Adrenal gland (tissue), 12 donors: ENCODE measurements around the gene LARP4B. TPM values are rescaled to one million over a fixed set of nuclear protein-coding genes. Genes with fewer than 3 reads are reported as not detected.
A peak's percentile ranks its signal among the peaks of the same experiment; 100 is the strongest.

Experiments
- DNase-seq, 7 donors: peaks; one replicate each; pipeline ENCODE4 v3.0.0-alpha.2; 2019 to 2020
- H3K27ac ChIP-seq, 5 donors: fragments of 200-600 bp; sonication (generic) in 4 of 5; 1 replicate in 3 of 5; 2 replicates in 2 of 5; pipeline versions ENCODE4 v1.5.1 to v1.8.0; 2016 to 2020; ENCODE audit warnings: mild to moderate bottlenecking in 1 of 5
- H3K27me3 ChIP-seq: fragments of 200-600 bp; 2 replicates; pipeline ENCODE4 v1.8.0; 2021
- H3K36me3 ChIP-seq, 2 donors: fragments of 200-600 bp; replicated peaks in 1 of 2; 1 replicate in 1 of 2; 2 replicates in 1 of 2; pipeline versions ENCODE4 v1.5.1 to v1.8.0; 2018 to 2022
- H3K4me1 ChIP-seq, 2 donors: fragments of 200-600 bp; replicated peaks in 1 of 2; 1 replicate in 1 of 2; 2 replicates in 1 of 2; pipeline versions ENCODE4 v1.5.1 to v1.8.0; 2018 to 2021
- H3K4me3 ChIP-seq, 4 donors: fragments of 200-600 bp; sonication (generic) in 3 of 4; one replicate each; pipeline ENCODE4 v1.5.1; 2016 to 2018
- H3K9me3 ChIP-seq, 3 donors: fragments of 200-600 bp; sonication (generic) in 1 of 3; replicated peaks in 1 of 3; 1 replicate in 2 of 3; 2 replicates in 1 of 3; pipeline versions ENCODE4 v1.5.1 to v1.8.0; 2016 to 2021
- POLR2A ChIP-seq, 2 donors: fragments of 450-650 bp; IDR thresholded peaks; one replicate each; pipeline ENCODE4 v1.6.1; 2017; ENCODE audit warnings: antibody characterized with exemption in 2 of 2, mild to moderate bottlenecking in 2 of 2, moderate library complexity in 1 of 2
- WGBS, 4 donors: extraction: QIAGEN DNeasy Blood & Tissue Kit in 2 of 4; methylation state at CpG; one replicate each; pipeline versions ENCODE4 v1.1.5 to v1.1.7; 2013 to 2017; 5-methylcytosine and 5-hydroxymethylcytosine counted together
- intact Hi-C, 2 donors: fragments of 100-400 bp; cut with DNase I; formaldehyde crosslinking; loops; one replicate each; pipeline versions ENCODE4 v1.14.1 to v1.15.0; 2022 to 2023
- polyA plus RNA-seq, 3 donors: library from polyadenylated mRNA; stranded (reverse); fragments of 200-250 nt in 2 of 3; fragments of 350-450 nt in 1 of 3; fragmentation: Illumina TruSeq in 1 of 3; extraction: RNeasy Lipid Tissue Mini Kit (QIAGEN cat#74804) in 1 of 3; gene quantifications; one replicate each; pipeline ENCODE4 v1.2.3, GENCODE V29; 2013 to 2014
- total RNA-seq, 9 donors: library from RNA; depleted of rRNA in 4 of 9; stranded (reverse); fragments of >200 nt in 4 of 9; fragments of 120-200 nt in 1 of 9; fragmentation: NEBNext Ultra II Directional in 1 of 9; extraction: Animal tissue kit (Norgen Biotek cat#: 25700) in 1 of 9; gene quantifications; one replicate each; pipeline versions ENCODE4 v1.1.0 to v1.2.4, GENCODE V29; 2013 to 2023
- TF ChIP-seq, protein P1 (sequence below), 6 experiments: fragments of 450-650 bp in 4 of 6; fragments of 200-600 bp in 2 of 6; sonication (generic) in 1 of 6; IDR thresholded peaks; 1 replicate in 5 of 6; 2 replicates in 1 of 6; pipeline versions ENCODE4 v1.5.1 to v1.8.0; 2016 to 2021; ENCODE audit warnings: antibody characterized with exemption in 6 of 6, mild to moderate bottlenecking in 2 of 6, moderate library complexity in 1 of 6
- donor health status: healthy with polysubstance abuse.
- donor health status: Bipolar disorder and iron deficiency.
- donor health status: DM: yes; HTN: yes; CAD: no.
- donor health status: DM: no; HTN: no; CAD: no.
- donor health status: DM: no; HTN: no; CAD: no.
- donor health status: DM: yes; HTN: yes; CAD: no.

LARP4B gene
- total and polyA plus RNA-seq, 12 donors = 17.2 to 145 (median 66.8) TPM

DNA sequence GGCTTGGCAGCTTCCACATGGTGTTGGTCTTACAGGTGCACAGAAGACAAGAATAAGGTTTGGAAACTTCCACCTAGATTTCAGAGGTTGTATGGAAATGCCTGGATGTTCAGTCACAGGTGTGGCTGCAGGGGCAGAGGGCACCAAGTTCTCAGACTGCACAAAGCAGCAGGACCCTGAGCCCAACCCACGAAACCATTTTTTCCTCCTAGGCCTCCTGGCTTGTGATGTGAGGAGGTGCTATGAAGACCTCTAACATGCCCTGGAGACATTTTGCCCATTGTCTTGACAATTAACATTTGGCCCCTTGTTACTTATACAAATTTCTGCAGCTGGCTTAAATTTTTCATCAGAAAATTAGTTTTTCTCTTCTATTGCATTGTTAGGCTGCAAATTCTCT is 134.3 kb downstream of the LARP4B start:
- H3K9me3 ChIP-seq = no peaks in the 10 kb centered on the region
- DNase-seq = no peak
- no peak overlapping the region for H3K27ac ChIP-seq
- 100% methylated on average over 1 of the region's 1 CpG for WGBS, 4 donors
- no peaks in the 10 kb centered on the region for H3K36me3 ChIP-seq
- no peak overlapping the region for H3K4me3 ChIP-seq
- TF ChIP-seq, protein P1, sequence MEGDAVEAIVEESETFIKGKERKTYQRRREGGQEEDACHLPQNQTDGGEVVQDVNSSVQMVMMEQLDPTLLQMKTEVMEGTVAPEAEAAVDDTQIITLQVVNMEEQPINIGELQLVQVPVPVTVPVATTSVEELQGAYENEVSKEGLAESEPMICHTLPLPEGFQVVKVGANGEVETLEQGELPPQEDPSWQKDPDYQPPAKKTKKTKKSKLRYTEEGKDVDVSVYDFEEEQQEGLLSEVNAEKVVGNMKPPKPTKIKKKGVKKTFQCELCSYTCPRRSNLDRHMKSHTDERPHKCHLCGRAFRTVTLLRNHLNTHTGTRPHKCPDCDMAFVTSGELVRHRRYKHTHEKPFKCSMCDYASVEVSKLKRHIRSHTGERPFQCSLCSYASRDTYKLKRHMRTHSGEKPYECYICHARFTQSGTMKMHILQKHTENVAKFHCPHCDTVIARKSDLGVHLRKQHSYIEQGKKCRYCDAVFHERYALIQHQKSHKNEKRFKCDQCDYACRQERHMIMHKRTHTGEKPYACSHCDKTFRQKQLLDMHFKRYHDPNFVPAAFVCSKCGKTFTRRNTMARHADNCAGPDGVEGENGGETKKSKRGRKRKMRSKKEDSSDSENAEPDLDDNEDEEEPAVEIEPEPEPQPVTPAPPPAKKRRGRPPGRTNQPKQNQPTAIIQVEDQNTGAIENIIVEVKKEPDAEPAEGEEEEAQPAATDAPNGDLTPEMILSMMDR (IDR thresholded peaks at IDR 0.05) = no peak
- TF ChIP-seq POLR2A (IDR thresholded peaks at IDR 0.05) = no peak
- H3K4me1 ChIP-seq = no peaks in the 10 kb centered on the region
- H3K27me3 ChIP-seq = no peaks in the 10 kb centered on the region
- intact Hi-C loops = no loop called here

DNA sequence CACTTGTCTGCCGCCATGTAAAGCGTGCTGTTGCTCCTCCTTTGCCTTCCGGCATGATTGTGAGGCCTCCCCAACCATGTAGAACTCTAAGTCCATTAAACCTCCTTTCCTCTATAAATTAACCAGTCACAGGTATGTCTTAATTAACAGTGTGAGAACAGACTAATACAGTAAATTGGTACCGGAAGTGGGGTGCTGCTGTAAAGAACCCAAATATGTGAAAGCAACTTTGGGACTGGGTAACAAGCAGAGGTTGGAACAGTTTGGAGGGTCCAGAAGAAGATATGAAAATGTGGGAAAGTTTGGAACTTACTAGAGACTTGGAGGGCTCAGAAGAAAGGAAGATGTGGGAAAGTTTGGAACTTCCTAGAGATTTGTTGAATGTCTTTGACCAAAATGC is 135.3 kb downstream of the LARP4B start:
- DNase-seq = no peak
- TF ChIP-seq, protein P1 (IDR thresholded peaks at IDR 0.05) = no peak
- TF ChIP-seq POLR2A (IDR thresholded peaks at IDR 0.05) = no peak
- Histone ChIP-seq H3K4me1 (no peaks in the 10 kb centered on the region), H3K4me3 (no peak overlapping the region), H3K27ac (no peak overlapping the region), H3K27me3 (no peaks in the 10 kb centered on the region), H3K9me3 (no peaks in the 10 kb centered on the region), H3K36me3 (no peaks in the 10 kb centered on the region)
- 68 to 78% (median 74%) methylated on average over 4 of the region's 4 CpGs for WGBS, 4 donors
- intact Hi-C loops = no loop called here

DNA sequence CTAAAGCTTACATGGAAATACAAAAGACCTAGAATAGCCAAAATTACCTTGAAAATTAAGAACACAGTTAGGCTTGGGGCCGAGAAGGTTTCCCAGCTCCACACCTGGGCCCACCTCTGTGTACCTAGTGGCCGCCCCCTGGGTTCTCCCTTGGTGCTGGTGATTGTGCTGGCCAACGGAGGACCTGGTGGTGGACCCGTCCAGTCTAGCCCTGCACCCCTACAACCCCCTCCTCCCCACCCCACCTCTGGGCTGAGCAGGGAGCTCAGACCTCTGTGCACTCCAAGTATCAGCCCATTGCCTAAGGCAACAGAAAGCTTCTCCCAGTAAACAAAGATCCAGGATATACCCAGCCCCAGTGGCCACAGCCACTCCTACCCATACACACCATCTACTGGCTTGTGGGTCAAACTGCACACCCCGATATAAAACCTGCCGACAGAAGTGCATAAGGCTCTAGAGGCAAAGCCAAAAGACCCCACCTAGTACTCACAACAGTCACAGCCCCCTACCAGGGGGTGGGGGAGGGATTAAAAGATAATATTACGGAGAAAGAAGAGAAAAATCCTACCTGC is 137.0 kb downstream of the LARP4B start:
- DNase-seq = peak in 3 of 7 donors; percentile 5 to 45 (median 6)
- Histone ChIP-seq H3K27ac (no peak overlapping the region), H3K4me3 (no peak overlapping the region), H3K9me3 (no peaks in the 10 kb centered on the region), H3K36me3 (no peaks in the 10 kb centered on the region), H3K27me3 (no peaks in the 10 kb centered on the region), H3K4me1 (peaks cover 0 to 3% of the 10 kb centered on the region in 2 donors)
- intact Hi-C loops = no loop called here
- TF ChIP-seq, protein P1 (IDR thresholded peaks at IDR 0.05) = peak in 2 of 6 experiments; percentile 7 to 17
- no peak for TF ChIP-seq POLR2A (IDR thresholded peaks at IDR 0.05)
- WGBS, 4 donors = 91 to 96% (median 96%) methylated on average over 7 of the region's 7 CpGs

DNA sequence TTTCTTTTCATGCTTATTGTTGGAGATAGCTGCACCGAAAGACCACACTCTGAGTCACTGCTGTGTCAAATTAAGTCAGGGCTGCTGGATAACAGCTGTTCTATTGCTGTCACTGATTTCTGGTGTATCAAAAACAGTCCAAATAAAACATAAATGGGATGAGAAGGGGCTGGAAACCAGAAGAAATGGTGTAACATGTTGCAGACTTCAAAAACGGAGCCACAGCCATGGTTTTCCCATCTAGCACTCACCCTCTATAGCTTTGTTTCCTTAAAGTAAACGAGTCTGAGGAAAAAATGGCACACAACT is 138.8 kb downstream of the LARP4B start:
- H3K4me1 ChIP-seq = peaks cover 0 to 3% of the 10 kb centered on the region in 2 donors
- no peaks in the 10 kb centered on the region for H3K27me3 ChIP-seq
- no peaks in the 10 kb centered on the region for H3K9me3 ChIP-seq
- no peak overlapping the region for H3K27ac ChIP-seq
- no peak overlapping the region for H3K4me3 ChIP-seq
- H3K36me3 ChIP-seq = no peaks in the 10 kb centered on the region
- WGBS, 4 donors = 68 to 75% (median 70%) methylated on average over 3 of the region's 3 CpGs
- TF ChIP-seq POLR2A (IDR thresholded peaks at IDR 0.05) = no peak
- TF ChIP-seq, protein P1 (IDR thresholded peaks at IDR 0.05) = no peak
- intact Hi-C loops = no loop called here
- no peak for DNase-seq
